Activated T-cell treated with anti-CD3 and anti-CD28 coated beads for 24 hours (primary cell): ENCODE results near the gene TMEM19.

Source experiments
- DNase-seq: peaks from one replicate; pipeline ENCODE4 v3.0.0-alpha.2; 2020; ENCODE audit warnings: low read depth

The TMEM19 gene

GRCh38 chr12:71718611-71719010 lies 32.7 kb downstream of the TMEM19 start:
- DNase-seq: no peak

GRCh38 chr12:71719647-71720370 lies 33.9 kb downstream of the TMEM19 start:
- no peak for DNase-seq

- DNase-seq: no peak
Measured at GRCh38 chr12:71721783-71722505, 36.1 kb downstream of the TMEM19 start.

GRCh38 chr12:71725011-71725410 lies 39.1 kb downstream of the TMEM19 start:
- no peak for DNase-seq

- DNase-seq: no peak
Measured at GRCh38 chr12:71726548-71726947, 40.7 kb downstream of the TMEM19 start.

GRCh38 chr12:71727958-71728357 lies 42.1 kb downstream of the TMEM19 start:
- no peak for DNase-seq

GRCh38 chr12:71730936-71731335 lies 45.1 kb downstream of the TMEM19 start:
- no peak for DNase-seq

- no peak for DNase-seq
Measured at GRCh38 chr12:71731439-71732356, 45.8 kb downstream of the TMEM19 start.

- DNase-seq: no peak
Measured at GRCh38 chr12:71732357-71732712, 46.5 kb downstream of the TMEM19 start.

GRCh38 chr12:71737197-71737596 lies 51.3 kb downstream of the TMEM19 start:
- no peak for DNase-seq

GRCh38 chr12:71742998-71743397 lies 57.1 kb downstream of the TMEM19 start:
- no peak for DNase-seq

GRCh38 chr12:71744522-71745300 lies 58.8 kb downstream of the TMEM19 start:
- no peak for DNase-seq

GRCh38 chr12:71746974-71747611 lies 61.2 kb downstream of the TMEM19 start:
- peak; percentile 30 for DNase-seq

GRCh38 chr12:71748081-71748850 lies 62.4 kb downstream of the TMEM19 start:
- DNase-seq: no peak

GRCh38 chr12:71749666-71750065 lies 63.8 kb downstream of the TMEM19 start:
- DNase-seq: no peak

- DNase-seq: no peak
Measured at GRCh38 chr12:71752891-71753290, 67.0 kb downstream of the TMEM19 start.
